HepG2 (cell line): ENCODE data around the gene CACNA1H. TPM values are rescaled to one million over a fixed set of nuclear protein-coding genes. Genes with fewer than 3 reads are reported as not detected.

ENCODE experiments used
- ATRX ChIP-seq: sonication (generic); formaldehyde crosslinking; IDR thresholded peaks from 2 replicates; pipeline ENCODE4 v1.4.0; 2020; ENCODE audit warnings: missing genetic modification reagents, borderline replicate concordance
- GATA4 ChIP-seq: sonication (generic); IDR thresholded peaks from 2 replicates; pipeline ENCODE4 v1.6.1; 2016; ENCODE audit warnings: antibody characterized with exemption, low read depth, borderline replicate concordance
- IRF2 ChIP-seq: IDR thresholded peaks from 2 replicates; pipeline ENCODE4 v1.6.1; 2018; ENCODE audit warnings: missing genetic modification reagents, missing compliant biosample characterization
- ISX ChIP-seq: sonication (generic); formaldehyde crosslinking; conservative IDR thresholded peaks from 2 replicates; pipeline ENCODE4 v1.5.0; 2020; ENCODE audit warnings: missing genetic modification reagents
- NONO ChIP-seq, 2 experiments: fragments of 450-650 bp in 1 of 2; sonication (generic) in 1 of 2; formaldehyde crosslinking in 1 of 2; IDR thresholded peaks in 1 of 2; conservative IDR thresholded peaks in 1 of 2; 2 replicates each; pipeline versions ENCODE4 v1.6.1 to v1.8.0; 2017 to 2022; ENCODE audit warnings: mild to moderate bottlenecking in 1 of 2, missing genetic modification reagents in 1 of 2, moderate library complexity in 1 of 2
- SATB2 ChIP-seq: sonication (generic); formaldehyde crosslinking; IDR thresholded peaks from 2 replicates; pipeline ENCODE4 v1.5.0; 2020; ENCODE audit warnings: missing genetic modification reagents
- SOX6 ChIP-seq, 2 experiments: fragments of 450-650 bp in 1 of 2; sonication (generic) in 1 of 2; formaldehyde crosslinking in 1 of 2; IDR thresholded peaks; 2 replicates each; pipeline versions ENCODE4 v1.4.0 to v1.6.1; 2017 to 2020; ENCODE audit warnings: antibody characterized with exemption in 1 of 2, mild to moderate bottlenecking in 1 of 2, missing genetic modification reagents in 1 of 2
- SRSF9 ChIP-seq: fragments of 200-400 bp; formaldehyde crosslinking; IDR thresholded peaks from 2 replicates; pipeline ENCODE4 v1.6.1; 2018; ENCODE audit warnings: borderline replicate concordance, mild to moderate bottlenecking, low read depth, low read length; ENCODE audit not compliant: insufficient read depth, poor library complexity, severe bottlenecking
- TARDBP ChIP-seq: sonication (generic); formaldehyde crosslinking; IDR thresholded peaks from 2 replicates; pipeline ENCODE4 v1.8.0; 2022; ENCODE audit warnings: mild to moderate bottlenecking, missing genetic modification reagents
- TBX2 ChIP-seq: sonication (generic); formaldehyde crosslinking; IDR thresholded peaks from 2 replicates; pipeline ENCODE4 v1.5.0; 2020; ENCODE audit warnings: missing genetic modification reagents, mild to moderate bottlenecking, borderline replicate concordance
- TGIF2 ChIP-seq: IDR thresholded peaks from 2 replicates; pipeline ENCODE4 v1.6.1; 2016; ENCODE audit warnings: control low read depth, missing compliant biosample characterization
- ZNF121 ChIP-seq: sonication (generic); formaldehyde crosslinking; IDR thresholded peaks from 2 replicates; pipeline ENCODE4 v1.5.0; 2020; ENCODE audit warnings: mild to moderate bottlenecking, missing genetic modification reagents
- ZNF687 ChIP-seq: sonication (generic); formaldehyde crosslinking; IDR thresholded peaks from 2 replicates; pipeline ENCODE4 v1.5.1; 2020; ENCODE audit warnings: mild to moderate bottlenecking, missing genetic modification reagents, moderate library complexity
- polyA plus RNA-seq, 8 experiments: library from polyadenylated mRNA; depleted of rRNA in 3 of 8; stranded (reverse) in 7 of 8; unstranded in 1 of 8; fragments of >200 nt; fragmentation: Illumina TruSeq in 4 of 8; extraction: Trizol in 4 of 8; gene quantifications; 2 replicates each; pipeline versions ENCODE4 v1.2.1 to v1.2.3, GENCODE V29; 2011 to 2016; ENCODE audit warnings: low read depth in 4 of 8, missing spikeins in 1 of 8, mixed read lengths in 1 of 8; ENCODE audit not compliant: insufficient read depth in 1 of 8
- total RNA-seq, 5 experiments: library from RNA; depleted of rRNA; stranded (reverse); fragments of >200 nt; fragmentation: Illumina TruSeq; extraction: Trizol; gene quantifications; 2 replicates each; pipeline ENCODE4 v1.2.3, GENCODE V29; 2016; ENCODE audit warnings: low read depth in 1 of 5
- TF ChIP-seq, protein P1 (sequence below): sonication (generic); formaldehyde crosslinking; IDR thresholded peaks from 2 replicates; pipeline ENCODE4 v1.4.0; 2020; ENCODE audit warnings: missing genetic modification reagents, borderline replicate concordance
- TF ChIP-seq, protein P2 (sequence below): IDR thresholded peaks from 2 replicates; pipeline ENCODE4 v1.6.1; 2016; ENCODE audit warnings: mild to moderate bottlenecking
- TF ChIP-seq, protein P3 (sequence below): sonication (generic); formaldehyde crosslinking; IDR thresholded peaks from 2 replicates; pipeline ENCODE4 v1.4.0; 2020; ENCODE audit warnings: missing genetic modification reagents

The CACNA1H gene
- total and polyA plus RNA-seq, 2 of the 13 experiments (the other 11 are each of a cell fraction or from before 2014, with no cell fraction given): 0.40 to 1.8 TPM

GRCh38 chr16:1159973-1160772 is 7.3 kb downstream of the CACNA1H start (continued):
- TF ChIP-seq GATA4: no peak
- TF ChIP-seq, protein P1, sequence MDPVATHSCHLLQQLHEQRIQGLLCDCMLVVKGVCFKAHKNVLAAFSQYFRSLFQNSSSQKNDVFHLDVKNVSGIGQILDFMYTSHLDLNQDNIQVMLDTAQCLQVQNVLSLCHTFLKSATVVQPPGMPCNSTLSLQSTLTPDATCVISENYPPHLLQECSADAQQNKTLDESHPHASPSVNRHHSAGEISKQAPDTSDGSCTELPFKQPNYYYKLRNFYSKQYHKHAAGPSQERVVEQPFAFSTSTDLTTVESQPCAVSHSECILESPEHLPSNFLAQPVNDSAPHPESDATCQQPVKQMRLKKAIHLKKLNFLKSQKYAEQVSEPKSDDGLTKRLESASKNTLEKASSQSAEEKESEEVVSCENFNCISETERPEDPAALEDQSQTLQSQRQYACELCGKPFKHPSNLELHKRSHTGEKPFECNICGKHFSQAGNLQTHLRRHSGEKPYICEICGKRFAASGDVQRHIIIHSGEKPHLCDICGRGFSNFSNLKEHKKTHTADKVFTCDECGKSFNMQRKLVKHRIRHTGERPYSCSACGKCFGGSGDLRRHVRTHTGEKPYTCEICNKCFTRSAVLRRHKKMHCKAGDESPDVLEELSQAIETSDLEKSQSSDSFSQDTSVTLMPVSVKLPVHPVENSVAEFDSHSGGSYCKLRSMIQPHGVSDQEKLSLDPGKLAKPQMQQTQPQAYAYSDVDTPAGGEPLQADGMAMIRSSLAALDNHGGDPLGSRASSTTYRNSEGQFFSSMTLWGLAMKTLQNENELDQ (CRISPR knock-in tag): no peak
- no peak for TF ChIP-seq NONO (IDR thresholded peaks at IDR 0.05)
- TF ChIP-seq NONO (CRISPR knock-in tag; conservative IDR thresholded peaks at IDR 0.05): no peak
- TF ChIP-seq ISX: no peak
- TF ChIP-seq, protein P2, sequence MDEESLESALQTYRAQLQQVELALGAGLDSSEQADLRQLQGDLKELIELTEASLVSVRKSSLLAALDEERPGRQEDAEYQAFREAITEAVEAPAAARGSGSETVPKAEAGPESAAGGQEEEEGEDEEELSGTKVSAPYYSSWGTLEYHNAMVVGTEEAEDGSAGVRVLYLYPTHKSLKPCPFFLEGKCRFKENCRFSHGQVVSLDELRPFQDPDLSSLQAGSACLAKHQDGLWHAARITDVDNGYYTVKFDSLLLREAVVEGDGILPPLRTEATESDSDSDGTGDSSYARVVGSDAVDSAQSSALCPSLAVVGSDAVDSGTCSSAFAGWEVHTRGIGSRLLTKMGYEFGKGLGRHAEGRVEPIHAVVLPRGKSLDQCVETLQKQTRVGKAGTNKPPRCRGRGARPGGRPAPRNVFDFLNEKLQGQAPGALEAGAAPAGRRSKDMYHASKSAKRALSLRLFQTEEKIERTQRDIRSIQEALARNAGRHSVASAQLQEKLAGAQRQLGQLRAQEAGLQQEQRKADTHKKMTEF (CRISPR knock-in tag): peak; percentile 56; the same call in 1 of the 2 replicates
- TF ChIP-seq TBX2: peak; percentile 60; the same call in 1 of the 2 replicates
- TF ChIP-seq ZNF687 (CRISPR knock-in tag): peak; percentile 55
- TF ChIP-seq TARDBP: peak; percentile 33; the same call in 1 of the 2 replicates
- no peak for TF ChIP-seq ZNF121 (CRISPR knock-in tag)
- no peak for TF ChIP-seq SRSF9
- 0 out of 2 replicates have a peak, but pooled peaks have one; percentile 31 for TF ChIP-seq IRF2 (CRISPR knock-in tag)
- TF ChIP-seq SOX6 (IDR thresholded peaks at IDR 0.05): no peak
- peak; percentile 61; the same call in 1 of the 2 replicates for TF ChIP-seq SOX6 (CRISPR knock-in tag; IDR thresholded peaks at IDR 0.05)
- TF ChIP-seq, protein P3, sequence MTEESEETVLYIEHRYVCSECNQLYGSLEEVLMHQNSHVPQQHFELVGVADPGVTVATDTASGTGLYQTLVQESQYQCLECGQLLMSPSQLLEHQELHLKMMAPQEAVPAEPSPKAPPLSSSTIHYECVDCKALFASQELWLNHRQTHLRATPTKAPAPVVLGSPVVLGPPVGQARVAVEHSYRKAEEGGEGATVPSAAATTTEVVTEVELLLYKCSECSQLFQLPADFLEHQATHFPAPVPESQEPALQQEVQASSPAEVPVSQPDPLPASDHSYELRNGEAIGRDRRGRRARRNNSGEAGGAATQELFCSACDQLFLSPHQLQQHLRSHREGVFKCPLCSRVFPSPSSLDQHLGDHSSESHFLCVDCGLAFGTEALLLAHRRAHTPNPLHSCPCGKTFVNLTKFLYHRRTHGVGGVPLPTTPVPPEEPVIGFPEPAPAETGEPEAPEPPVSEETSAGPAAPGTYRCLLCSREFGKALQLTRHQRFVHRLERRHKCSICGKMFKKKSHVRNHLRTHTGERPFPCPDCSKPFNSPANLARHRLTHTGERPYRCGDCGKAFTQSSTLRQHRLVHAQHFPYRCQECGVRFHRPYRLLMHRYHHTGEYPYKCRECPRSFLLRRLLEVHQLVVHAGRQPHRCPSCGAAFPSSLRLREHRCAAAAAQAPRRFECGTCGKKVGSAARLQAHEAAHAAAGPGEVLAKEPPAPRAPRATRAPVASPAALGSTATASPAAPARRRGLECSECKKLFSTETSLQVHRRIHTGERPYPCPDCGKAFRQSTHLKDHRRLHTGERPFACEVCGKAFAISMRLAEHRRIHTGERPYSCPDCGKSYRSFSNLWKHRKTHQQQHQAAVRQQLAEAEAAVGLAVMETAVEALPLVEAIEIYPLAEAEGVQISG (CRISPR knock-in tag): peak; percentile 36; the same call in 1 of the 2 replicates
- TF ChIP-seq ATRX (CRISPR knock-in tag): no peak
- no peak for TF ChIP-seq SATB2 (CRISPR knock-in tag)
- 0 out of 2 replicates have a peak, but pooled peaks have one; percentile 20 for TF ChIP-seq TGIF2 (CRISPR knock-in tag)
